SK-N-SH treated with all-trans-retinoic acid at 6 μM for 48 hours (cell line): ENCODE measurements around the gene CBARP.
A peak's percentile ranks its signal among the peaks of the same experiment; 100 is the strongest.

Experiments used
- ATAC-seq: fragments of 200-7000 bp; cut with Tn5 transposase; 3 replicates; pipeline ENCODE4 v1.9.1; 2020; ENCODE audit warnings: mild to moderate bottlenecking, moderate library complexity
- ARNTL ChIP-seq: fragments of 450-650 bp; formaldehyde crosslinking; IDR thresholded peaks from 2 replicates; pipeline ENCODE4 v1.5.0; 2020; ENCODE audit warnings: low read depth, mild to moderate bottlenecking, moderate library complexity, borderline replicate concordance
- CSRNP3 ChIP-seq: fragments of 250-450 bp; sonication (Bioruptor Pico); IDR thresholded peaks from 2 replicates; pipeline ENCODE4 v1.5.1; 2021; ENCODE audit warnings: mild to moderate bottlenecking, moderate library complexity
- ESRRG ChIP-seq: fragments of 250-450 bp; sonication (Bioruptor Pico); IDR thresholded peaks from 2 replicates; pipeline ENCODE4 v1.6.1; 2021; ENCODE audit warnings: mild to moderate bottlenecking
- ISL1 ChIP-seq: fragments of 250-450 bp; sonication (Bioruptor Pico); IDR thresholded peaks from 2 replicates; pipeline ENCODE4 v2.1.2; 2022; ENCODE audit warnings: mild to moderate bottlenecking, moderate library complexity
- OSR1 ChIP-seq: fragments of 250-450 bp; sonication (Bioruptor Pico); IDR thresholded peaks from 2 replicates; pipeline ENCODE4 v1.8.0; 2022; ENCODE audit warnings: moderate library complexity, mild to moderate bottlenecking, inconsistent platforms
- PATZ1 ChIP-seq: fragments of 250-450 bp; sonication (Bioruptor Pico); IDR thresholded peaks from 2 replicates; pipeline ENCODE4 v1.8.0; 2020; ENCODE audit warnings: mild to moderate bottlenecking, moderate library complexity, borderline replicate concordance
- POU6F1 ChIP-seq: fragments of 250-450 bp; sonication (Bioruptor Pico); IDR thresholded peaks from 2 replicates; pipeline ENCODE4 v1.8.0; 2021; ENCODE audit warnings: low read depth, mild to moderate bottlenecking, moderate library complexity, borderline replicate concordance
- TSHZ2 ChIP-seq: fragments of 250-450 bp; sonication (Bioruptor Pico); IDR thresholded peaks from 2 replicates; pipeline ENCODE4 v1.5.0; 2020; ENCODE audit warnings: mild to moderate bottlenecking, moderate library complexity
- ZC3H10 ChIP-seq: fragments of 250-450 bp; sonication (Bioruptor Pico); IDR thresholded peaks from 2 replicates; pipeline ENCODE4 v1.5.1; 2021; ENCODE audit warnings: mild to moderate bottlenecking, moderate library complexity
- ZFP30 ChIP-seq: fragments of 450-650 bp; formaldehyde crosslinking; IDR thresholded peaks from 2 replicates; pipeline ENCODE4 v1.5.0; 2022; ENCODE audit warnings: mild to moderate bottlenecking, moderate library complexity
- ZNF565 ChIP-seq: fragments of 450-650 bp; formaldehyde crosslinking; conservative IDR thresholded peaks from 2 replicates; pipeline ENCODE4 v1.5.0; 2020; ENCODE audit warnings: low read depth, mild to moderate bottlenecking, moderate library complexity

Gene CBARP

GRCh38 chr19:1276628-1277022, 38.8 kb upstream of the CBARP start (continued):
- no peak for TF ChIP-seq PATZ1 (CRISPR knock-in tag)
- no peak for TF ChIP-seq ISL1 (CRISPR knock-in tag)
- TF ChIP-seq TSHZ2 = no peak

- TF ChIP-seq TSHZ2 (peak; percentile 30; the same call in 1 of the 2 replicates), OSR1 (CRISPR knock-in tag) (no peak), ARNTL (CRISPR knock-in tag) (no peak), ESRRG (CRISPR knock-in tag) (no peak), ZC3H10 (no peak), PATZ1 (CRISPR knock-in tag) (no peak)
- ATAC-seq = no peak; the same call in 2 of the 3 replicates
Measured at GRCh38 chr19:1275976-1276627, 38.3 kb upstream of the CBARP start.

- TF ChIP-seq ZFP30 = no peak
- no peak for TF ChIP-seq POU6F1
- no peak for TF ChIP-seq CSRNP3 (CRISPR knock-in tag)
- TF ChIP-seq ZNF565 (CRISPR knock-in tag) = no peak
- TF ChIP-seq PATZ1 (CRISPR knock-in tag) = 0 out of 2 replicates have a peak, but pooled peaks have one; percentile 23
- peak; percentile 67; the same call in 1 of the 2 replicates for TF ChIP-seq ZC3H10
- ATAC-seq = peak; percentile 76
Measured at GRCh38 chr19:1275260-1275975, 37.6 kb upstream of the CBARP start, which contains the start of gene FAM174C. FAM174C (plus strand) TSS chr19:1275530; CDS start chr19:1275550, 20 bp downstream.
